NCI-H748 treated with DMSO at 0.1 percent for 48 hours (cell line): ENCODE results near the gene HMGA1.
"Not testable (repeated sequence)": the region's sequence is repeated elsewhere in the genome, so short reads cannot be mapped to it uniquely, and the experiment has no call there.

Experiments
- DNase-seq: peaks from one replicate; lab custom pipeline; 2025; lab: John Stamatoyannopoulos, UW

The HMGA1 gene

GRCh38 chr6:34260576-34261267 lies 24.0 kb downstream of the HMGA1 start:
- DNase-seq: no peak

- not testable (repeated sequence) for DNase-seq
These were observed 26.8 kb downstream of the HMGA1 start for GRCh38 chr6:34263484-34263883.

- no peak for DNase-seq
These were observed 31.1 kb downstream of the HMGA1 start for GRCh38 chr6:34267746-34268145.

GRCh38 chr6:34269132-34269531 lies 32.5 kb downstream of the HMGA1 start:
- not testable (repeated sequence) for DNase-seq

- not testable (repeated sequence) for DNase-seq
These were observed 33.1 kb downstream of the HMGA1 start for GRCh38 chr6:34269658-34270341.

GRCh38 chr6:34272013-34272926 lies 35.6 kb downstream of the HMGA1 start:
- no peak for DNase-seq

GRCh38 chr6:34273242-34273805 lies 36.7 kb downstream of the HMGA1 start:
- DNase-seq: no peak

- DNase-seq: no peak
These were observed 37.5 kb downstream of the HMGA1 start for GRCh38 chr6:34274129-34274528.

- no peak for DNase-seq
These were observed 38.6 kb downstream of the HMGA1 start for GRCh38 chr6:34275128-34275804.

- DNase-seq: no peak
These were observed 39.5 kb downstream of the HMGA1 start for GRCh38 chr6:34276191-34276590.

- no peak for DNase-seq
These were observed 40.4 kb downstream of the HMGA1 start for GRCh38 chr6:34276881-34277762.

GRCh38 chr6:34277763-34278112 lies 41.1 kb downstream of the HMGA1 start:
- no peak for DNase-seq

- DNase-seq: no peak
These were observed 42.2 kb downstream of the HMGA1 start for GRCh38 chr6:34278833-34279232.

- DNase-seq: no peak
These were observed 43.5 kb downstream of the HMGA1 start for GRCh38 chr6:34280216-34280615.

- no peak for DNase-seq
These were observed 45.1 kb downstream of the HMGA1 start for GRCh38 chr6:34281702-34282334.

GRCh38 chr6:34284563-34285447 lies 48.1 kb downstream of the HMGA1 start:
- no peak for DNase-seq

GRCh38 chr6:34285448-34286164 lies 48.9 kb downstream of the HMGA1 start:
- no peak for DNase-seq

- no peak for DNase-seq
These were observed 51.9 kb downstream of the HMGA1 start for GRCh38 chr6:34288581-34288980.

GRCh38 chr6:34289137-34289536 lies 52.5 kb downstream of the HMGA1 start:
- DNase-seq: no peak
